Psoas muscle (tissue), 8 donors: ENCODE results near the gene LAIR2. TPM values are rescaled to one million over a fixed set of nuclear protein-coding genes. Genes with fewer than 3 reads are reported as not detected.
"Not testable (repeated sequence)": the region's sequence is repeated elsewhere in the genome, so short reads cannot be mapped to it uniquely, and the experiment has no call there.

ENCODE experiments used
- ATAC-seq, 4 donors: fragments of 200-7000 bp; cut with Tn5 transposase; one replicate each; pipeline ENCODE4 v1.9.1; 2020; ENCODE audit warnings: moderate library complexity in 3 of 4, mild to moderate bottlenecking in 2 of 4
- DNase-seq, 2 donors: peaks; one replicate each; pipeline ENCODE4 v3.0.0-alpha.2; 2020
- H3K27ac ChIP-seq: fragments of 200-600 bp; one replicate; pipeline ENCODE4 v1.8.0; 2022
- H3K27me3 ChIP-seq, 3 donors: fragments of 200-600 bp in 1 of 3; one replicate each; pipeline versions ENCODE4 v1.6.1 to v1.8.0; 2013 to 2022; ENCODE audit warnings: low read length in 2 of 3, mild to moderate bottlenecking in 2 of 3, moderate library complexity in 1 of 3; ENCODE audit not compliant: insufficient read depth in 3 of 3
- H3K36me3 ChIP-seq, 2 donors: fragments of 200-600 bp in 1 of 2; one replicate each; pipeline versions ENCODE4 v1.6.1 to v1.8.0; 2013 to 2022; ENCODE audit warnings: low read depth in 1 of 2, mild to moderate bottlenecking in 1 of 2, moderate library complexity in 1 of 2; ENCODE audit not compliant: insufficient read depth in 1 of 2
- H3K4me1 ChIP-seq: fragments of 200-600 bp; one replicate; pipeline ENCODE4 v1.8.0; 2022
- H3K4me3 ChIP-seq: fragments of 200-600 bp; one replicate; pipeline ENCODE4 v1.8.0; 2022; ENCODE audit warnings: mild to moderate bottlenecking
- H3K9me3 ChIP-seq: fragments of 200-600 bp; one replicate; pipeline ENCODE4 v1.8.0; 2022
- CTCF ChIP-seq: fragments of 200-600 bp; IDR thresholded peaks from one replicate; pipeline ENCODE4 v1.8.0; 2022; ENCODE audit warnings: antibody characterized with exemption
- WGBS, 3 donors: extraction: QIAGEN DNeasy Blood & Tissue Kit; methylation state at CpG; one replicate each; pipeline versions ENCODE4 v1.1.6 to v1.1.7; 2013; 5-methylcytosine and 5-hydroxymethylcytosine counted together
- intact Hi-C, 2 donors: fragments of 100-400 bp; cut with DNase I; formaldehyde crosslinking; loops; one replicate each; pipeline versions ENCODE4 v1.11.0 to v1.14.2; 2022
- polyA plus RNA-seq, 3 donors: library from polyadenylated mRNA; stranded (reverse); fragments of 200-250 nt; gene quantifications; one replicate each; pipeline ENCODE4 v1.2.3, GENCODE V29; 2013
- total RNA-seq, 4 donors: library from RNA; stranded (reverse); fragmentation: NEBNext Ultra II Directional in 2 of 4; extraction: Animal tissue kit (Norgen Biotek cat#: 25700) in 2 of 4; gene quantifications; one replicate each; pipeline versions ENCODE4 v1.2.1 to v1.2.4, GENCODE V29; 2021 to 2023
- donor health status: healthy with polysubstance abuse.
- donor health status: DM: no; HTN: no; CAD: no; lungs with moderate emphysema.
- donor health status: Bipolar disorder and iron deficiency.
- donor health status: healthy.
- donor health status: DM: yes; HTN: yes; CAD: no.
- donor health status: DM: no; HTN: no; CAD: no.
- donor health status: DM: no; HTN: no; CAD: no.
- donor health status: DM: yes; HTN: yes; CAD: no.

Gene LAIR2
- total and polyA plus RNA-seq, 7 donors: not detected

- H3K36me3 ChIP-seq: no peaks in the 10 kb centered on the region
- WGBS, 3 donors: 60 to 73% (median 72%) methylated on average over 10 of the region's 10 CpGs
- intact Hi-C loops: no loop called here
These were observed 3.4 kb downstream of the LAIR2 start for GRCh38 chr19:54506079-54506478.

GRCh38 chr19:54507038-54507717 is 4.5 kb downstream of the LAIR2 start:
- H3K9me3 ChIP-seq, DNase-seq, H3K4me3 ChIP-seq, H3K27ac ChIP-seq, H3K27me3 ChIP-seq, H3K36me3 ChIP-seq, ATAC-seq, intact Hi-C loops, H3K4me1 ChIP-seq: not testable (repeated sequence)
- WGBS, 3 donors: 60 to 65% (median 63%) methylated on average over 8 to 11 of the region's 15 CpGs

More at GRCh38 chr19:54506079-54506478, 3.4 kb downstream of the LAIR2 start:
- Histone ChIP-seq H3K27ac (no peak overlapping the region), H3K9me3 (no peaks in the 10 kb centered on the region), H3K4me1 (no peaks in the 10 kb centered on the region), H3K4me3 (no peak overlapping the region), H3K27me3 (peaks cover 0 to 2% (median 0%) of the 10 kb centered on the region in 3 donors)
- ATAC-seq (no peak), DNase-seq (no peak)
- no peak for TF ChIP-seq CTCF

GRCh38 chr19:54507824-54508223 is 5.2 kb downstream of the LAIR2 start:
- Histone ChIP-seq H3K36me3 (no peaks in the 10 kb centered on the region), H3K4me1 (no peaks in the 10 kb centered on the region), H3K27me3 (no peaks in the 10 kb centered on the region), H3K4me3 (no peak overlapping the region), H3K27ac (no peak overlapping the region), H3K9me3 (no peaks in the 10 kb centered on the region)
- 40 to 45% (median 43%) methylated on average over 12 of the region's 12 CpGs for WGBS, 3 donors
- DNase-seq: no peak
- TF ChIP-seq CTCF: no peak
- intact Hi-C loops: no loop called here
- ATAC-seq: no peak

- H3K4me3 ChIP-seq, DNase-seq, intact Hi-C loops, ATAC-seq, H3K27ac ChIP-seq, H3K9me3 ChIP-seq, H3K27me3 ChIP-seq, H3K36me3 ChIP-seq, H3K4me1 ChIP-seq: not testable (repeated sequence)
- 47 to 84% (median 61%) methylated on average over 2 of the region's 3 CpGs for WGBS, 3 donors
These were observed 5.9 kb downstream of the LAIR2 start for GRCh38 chr19:54508487-54508886.

- ATAC-seq, DNase-seq, H3K4me1 ChIP-seq, H3K9me3 ChIP-seq, intact Hi-C loops, H3K27ac ChIP-seq, H3K27me3 ChIP-seq, H3K36me3 ChIP-seq, H3K4me3 ChIP-seq: not testable (repeated sequence)
- WGBS, 3 donors: 59 to 72% (median 61%) methylated on average over 6 to 9 of the region's 21 CpGs
These were observed 6.7 kb downstream of the LAIR2 start for GRCh38 chr19:54509200-54509940.

GRCh38 chr19:54515156-54515555 is 12.5 kb downstream of the LAIR2 start:
- H3K36me3 ChIP-seq: no peaks in the 10 kb centered on the region
- WGBS, 3 donors: 43 to 55% (median 52%) methylated on average over 3 of the region's 3 CpGs
- no peak overlapping the region for H3K4me3 ChIP-seq
- H3K9me3 ChIP-seq: no peaks in the 10 kb centered on the region
- no peak for DNase-seq
- intact Hi-C loops: no loop called here
- H3K27ac ChIP-seq: no peak overlapping the region
- no peak for ATAC-seq
- peaks cover 0 to 4% (median 0%) of the 10 kb centered on the region in 3 donors for H3K27me3 ChIP-seq
- TF ChIP-seq CTCF: no peak
- H3K4me1 ChIP-seq: no peaks in the 10 kb centered on the region
